ENCODE data around the gene TMEM245.

DNA sequence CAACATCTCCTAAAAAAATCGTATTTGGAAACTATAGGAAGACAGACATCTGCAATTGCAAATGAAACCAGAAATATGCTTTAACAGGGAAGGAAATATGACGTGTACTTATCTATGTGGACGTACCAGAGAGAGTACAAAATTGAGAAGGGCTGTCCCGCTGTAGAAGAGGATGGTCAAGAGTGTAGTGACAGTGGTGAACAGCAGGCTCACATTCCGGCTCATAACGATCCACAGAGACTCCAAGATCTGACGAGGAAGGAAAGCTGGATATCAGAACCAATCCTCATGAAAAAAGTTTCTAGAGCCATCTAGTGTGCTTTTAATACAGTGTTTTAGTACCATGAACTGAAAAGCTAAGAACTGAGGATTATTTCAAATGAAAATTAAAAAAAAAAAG, 69.3 kb downstream of the TMEM245 start:
- TF ChIP-seq, protein P1, sequence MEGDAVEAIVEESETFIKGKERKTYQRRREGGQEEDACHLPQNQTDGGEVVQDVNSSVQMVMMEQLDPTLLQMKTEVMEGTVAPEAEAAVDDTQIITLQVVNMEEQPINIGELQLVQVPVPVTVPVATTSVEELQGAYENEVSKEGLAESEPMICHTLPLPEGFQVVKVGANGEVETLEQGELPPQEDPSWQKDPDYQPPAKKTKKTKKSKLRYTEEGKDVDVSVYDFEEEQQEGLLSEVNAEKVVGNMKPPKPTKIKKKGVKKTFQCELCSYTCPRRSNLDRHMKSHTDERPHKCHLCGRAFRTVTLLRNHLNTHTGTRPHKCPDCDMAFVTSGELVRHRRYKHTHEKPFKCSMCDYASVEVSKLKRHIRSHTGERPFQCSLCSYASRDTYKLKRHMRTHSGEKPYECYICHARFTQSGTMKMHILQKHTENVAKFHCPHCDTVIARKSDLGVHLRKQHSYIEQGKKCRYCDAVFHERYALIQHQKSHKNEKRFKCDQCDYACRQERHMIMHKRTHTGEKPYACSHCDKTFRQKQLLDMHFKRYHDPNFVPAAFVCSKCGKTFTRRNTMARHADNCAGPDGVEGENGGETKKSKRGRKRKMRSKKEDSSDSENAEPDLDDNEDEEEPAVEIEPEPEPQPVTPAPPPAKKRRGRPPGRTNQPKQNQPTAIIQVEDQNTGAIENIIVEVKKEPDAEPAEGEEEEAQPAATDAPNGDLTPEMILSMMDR (IDR thresholded peaks at IDR 0.05): no peak
- no peak for TF ChIP-seq POLR2AphosphoS5 (IDR thresholded peaks at IDR 0.05)
- no peak for TF ChIP-seq POLR2A (IDR thresholded peaks at IDR 0.05; ENCODE audit: low read depth)

Data from esophagus muscularis mucosa (tissue), 3 donors.